T-helper 22 cell (primary cell): Measurements from ENCODE around the gene ELOB.
A peak's percentile ranks its signal among the peaks of the same experiment; 100 is the strongest.

Source experiments
- DNase-seq: peaks from one replicate; pipeline ENCODE4 v3.0.0-alpha.2; 2020; ENCODE audit warnings: low read depth

ELOB gene

DNA sequence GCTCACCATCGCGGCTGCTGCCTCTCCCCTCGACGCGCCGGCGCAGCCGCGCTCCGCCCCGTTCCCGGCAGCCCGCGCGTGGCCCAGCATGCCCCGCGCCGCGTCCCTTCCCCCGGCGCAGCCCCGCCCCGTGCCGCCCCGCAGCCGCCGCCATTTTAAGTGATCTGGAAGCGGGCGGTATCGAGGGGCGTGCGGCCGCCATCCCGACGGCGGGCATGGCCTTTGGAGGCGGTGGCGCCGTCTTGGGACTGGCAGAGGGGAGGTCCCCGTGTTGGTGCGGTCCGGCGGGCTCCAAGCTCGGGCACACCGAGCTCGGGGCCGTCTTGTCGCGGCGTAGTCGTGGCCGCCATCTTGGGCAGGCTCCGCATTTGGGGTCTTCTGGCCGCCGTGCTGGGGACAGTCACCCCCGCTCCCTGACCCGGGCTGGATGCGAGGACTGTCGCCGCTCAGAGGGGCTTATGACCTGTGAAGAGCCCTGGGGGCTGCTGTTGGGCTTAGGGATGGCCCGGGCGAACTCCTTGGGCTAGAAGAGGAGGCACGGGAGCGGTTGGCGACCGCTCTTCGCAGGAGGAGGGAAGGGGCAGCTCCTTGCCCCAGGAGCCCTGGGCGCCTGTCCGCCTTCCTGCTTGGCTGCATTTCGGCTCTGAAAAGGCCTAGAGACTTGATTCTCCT is at the start of gene ELOB:
Gene ELOB (minus strand): TSS at position 50 of the 672 bp plus-strand sequence. CDS start 41 bp downstream, at position 9.
- peak; percentile 78 for DNase-seq

DNA sequence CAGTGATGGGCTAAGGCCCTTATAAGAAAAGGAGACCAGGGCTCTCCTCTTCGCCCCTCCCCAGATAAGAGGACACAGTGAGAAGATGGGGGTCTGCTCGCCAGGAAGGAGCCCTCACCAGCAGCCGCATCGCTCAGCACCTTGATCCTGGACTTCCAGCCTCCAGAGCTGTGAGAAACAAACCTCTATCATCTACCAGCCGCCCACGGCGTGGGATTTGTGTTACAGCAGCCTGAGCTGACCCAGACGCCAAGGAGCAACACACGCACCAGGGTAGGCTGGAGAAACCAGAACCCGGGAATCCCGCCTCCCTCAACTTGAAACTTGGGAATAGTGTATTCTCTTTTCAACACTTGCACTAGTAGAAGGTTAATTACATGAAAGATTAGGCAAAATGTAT is 48.8 kb upstream of the ELOB start:
- DNase-seq = no peak

DNA sequence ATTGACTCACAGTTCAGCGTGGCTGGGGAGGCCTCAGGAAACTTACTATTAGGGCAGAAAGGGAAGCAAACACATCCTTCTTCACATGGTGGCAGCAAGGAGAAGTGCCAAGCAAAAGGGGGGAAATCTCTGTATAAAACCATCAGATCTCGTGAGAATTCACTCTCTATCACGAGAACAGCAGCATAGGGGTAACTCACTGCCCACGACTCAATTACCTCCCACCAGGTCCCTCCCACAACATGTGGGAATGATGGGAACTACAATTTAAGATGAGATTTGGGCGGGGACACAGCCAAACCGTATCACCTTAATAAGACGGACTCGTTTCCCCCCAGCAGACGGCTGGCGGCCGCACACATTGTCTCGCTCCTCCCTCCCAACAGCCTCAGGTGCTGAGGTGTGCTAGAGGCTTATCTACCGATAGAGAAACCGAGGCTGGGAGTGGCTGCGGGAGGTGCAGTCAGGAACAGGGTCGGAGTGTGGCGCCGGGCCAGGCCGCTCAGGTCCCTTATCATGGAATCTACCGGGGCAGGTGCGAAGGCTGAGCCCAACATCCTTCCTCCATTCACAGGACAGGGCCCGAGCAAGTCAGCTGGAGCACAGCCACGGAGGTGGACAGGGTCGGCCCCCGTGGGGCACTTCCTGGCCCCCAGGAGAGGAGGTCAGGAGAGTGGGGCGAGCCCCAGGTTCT is 48.1 kb upstream of the ELOB start:
- DNase-seq = no peak

DNA sequence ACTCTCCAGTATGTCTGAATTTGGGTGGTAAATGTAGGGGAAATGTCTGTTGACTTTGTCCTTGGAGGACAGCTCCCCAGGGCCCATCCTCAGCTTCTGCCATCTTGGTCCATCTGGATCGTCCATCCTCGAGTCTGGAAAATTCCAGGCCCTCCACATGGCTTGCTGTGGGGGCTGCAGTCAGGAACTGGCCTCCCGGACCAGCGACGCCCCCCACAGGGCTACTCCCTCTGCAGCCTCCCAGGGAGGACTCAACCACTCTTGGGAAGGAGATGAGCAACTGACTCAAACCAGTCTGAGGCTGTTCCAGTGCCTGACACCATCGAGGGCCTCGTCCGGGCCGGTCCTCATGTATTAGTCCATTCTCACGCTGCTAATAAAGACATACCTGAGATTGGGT is 47.5 kb upstream of the ELOB start:
- DNase-seq = no peak

DNA sequence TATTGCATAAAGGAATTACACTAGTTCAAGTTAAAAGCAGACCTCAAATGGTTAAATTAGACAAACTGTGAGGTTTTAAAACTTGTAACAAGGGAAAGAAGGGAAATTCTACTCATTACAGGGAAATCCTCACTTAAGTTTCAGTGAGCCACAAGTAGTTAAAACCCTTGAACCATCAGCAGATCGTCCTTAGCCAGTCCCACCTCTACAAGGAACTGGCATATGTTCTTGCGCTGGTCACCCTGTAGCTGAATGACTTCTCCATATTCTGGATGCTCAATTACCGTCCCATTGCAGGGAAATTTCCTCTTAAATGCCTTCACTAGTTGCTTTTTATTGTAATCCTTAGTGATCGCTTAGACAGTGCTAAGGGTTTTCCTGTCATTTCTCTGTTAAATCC is 45.4 kb upstream of the ELOB start:
- DNase-seq = no peak

DNA sequence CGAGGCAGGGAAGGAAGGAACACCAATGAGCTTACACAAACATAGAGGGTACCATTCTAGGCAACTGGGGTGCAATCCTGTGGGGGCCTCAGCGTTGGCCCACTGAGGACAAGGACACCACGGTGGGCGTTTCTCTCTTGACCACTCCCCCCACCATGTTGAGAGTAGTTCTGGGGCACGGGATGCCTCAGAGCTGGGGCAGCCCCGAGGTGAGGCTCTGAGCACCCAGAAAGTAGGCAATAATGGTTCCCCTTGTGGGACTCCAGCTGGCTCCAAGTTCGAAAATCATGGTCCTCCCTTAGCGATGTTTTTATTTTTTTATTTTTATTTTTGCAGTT is 45.0 kb upstream of the ELOB start:
- no peak for DNase-seq

DNA sequence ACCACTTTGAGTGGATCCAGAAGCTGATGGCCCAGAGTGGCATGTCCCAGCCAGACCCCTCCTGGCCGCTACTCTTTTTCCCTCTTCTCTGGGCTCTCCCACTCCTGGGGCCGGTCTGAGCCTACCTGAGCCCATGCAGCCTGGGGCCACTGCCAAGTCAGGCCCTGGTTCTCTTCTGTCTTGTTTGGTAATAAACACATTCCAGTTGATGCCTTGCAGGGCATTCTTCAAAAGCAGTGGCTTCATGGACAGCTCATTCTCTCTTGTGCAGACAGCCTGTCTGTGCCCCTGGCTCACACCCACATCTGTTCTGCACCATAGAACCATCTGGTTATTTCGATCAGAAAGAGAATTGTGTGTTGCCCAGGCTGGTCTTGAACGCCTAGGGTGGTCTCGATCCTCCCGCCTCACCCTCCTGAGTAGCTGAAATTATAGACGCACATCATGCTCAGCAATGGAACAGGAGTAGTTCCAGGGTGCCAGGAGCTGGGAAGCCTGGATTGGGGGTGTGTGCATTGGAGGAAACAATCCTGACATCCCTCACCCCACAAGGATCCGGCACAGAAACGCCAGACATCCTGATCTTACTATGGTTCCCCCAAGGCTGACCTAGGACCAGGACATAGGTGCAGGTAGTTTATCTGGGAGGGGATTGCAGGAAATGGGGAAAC is 44.5 kb upstream of the ELOB start:
- DNase-seq = no peak

DNA sequence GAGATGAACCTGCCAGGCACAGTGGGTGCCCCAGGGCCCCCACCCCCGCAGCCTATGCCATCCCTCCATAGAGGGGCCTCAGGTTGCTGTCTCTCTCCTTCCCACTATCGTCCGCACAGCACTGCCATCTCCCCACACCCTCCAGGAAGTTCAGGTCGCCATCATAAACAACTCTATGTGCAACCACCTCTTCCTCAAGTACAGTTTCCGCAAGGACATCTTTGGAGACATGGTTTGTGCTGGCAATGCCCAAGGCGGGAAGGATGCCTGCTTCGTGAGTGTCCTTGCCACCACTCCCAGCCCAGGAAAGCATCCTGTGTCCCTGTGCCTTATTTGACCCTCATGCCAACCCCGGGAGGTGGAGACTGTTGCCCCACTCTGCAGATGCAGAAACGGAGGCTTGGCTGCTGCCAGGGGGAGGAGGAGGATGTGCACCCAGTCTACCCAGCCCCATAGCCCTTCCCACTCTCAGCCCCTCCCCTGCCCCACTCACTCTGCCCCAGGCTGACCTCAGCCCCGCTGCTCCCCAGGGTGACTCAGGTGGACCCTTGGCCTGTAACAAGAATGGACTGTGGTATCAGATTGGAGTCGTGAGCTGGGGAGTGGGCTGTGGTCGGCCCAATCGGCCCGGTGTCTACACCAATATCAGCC is 43.9 kb upstream of the ELOB start:
- DNase-seq = no peak

DNA sequence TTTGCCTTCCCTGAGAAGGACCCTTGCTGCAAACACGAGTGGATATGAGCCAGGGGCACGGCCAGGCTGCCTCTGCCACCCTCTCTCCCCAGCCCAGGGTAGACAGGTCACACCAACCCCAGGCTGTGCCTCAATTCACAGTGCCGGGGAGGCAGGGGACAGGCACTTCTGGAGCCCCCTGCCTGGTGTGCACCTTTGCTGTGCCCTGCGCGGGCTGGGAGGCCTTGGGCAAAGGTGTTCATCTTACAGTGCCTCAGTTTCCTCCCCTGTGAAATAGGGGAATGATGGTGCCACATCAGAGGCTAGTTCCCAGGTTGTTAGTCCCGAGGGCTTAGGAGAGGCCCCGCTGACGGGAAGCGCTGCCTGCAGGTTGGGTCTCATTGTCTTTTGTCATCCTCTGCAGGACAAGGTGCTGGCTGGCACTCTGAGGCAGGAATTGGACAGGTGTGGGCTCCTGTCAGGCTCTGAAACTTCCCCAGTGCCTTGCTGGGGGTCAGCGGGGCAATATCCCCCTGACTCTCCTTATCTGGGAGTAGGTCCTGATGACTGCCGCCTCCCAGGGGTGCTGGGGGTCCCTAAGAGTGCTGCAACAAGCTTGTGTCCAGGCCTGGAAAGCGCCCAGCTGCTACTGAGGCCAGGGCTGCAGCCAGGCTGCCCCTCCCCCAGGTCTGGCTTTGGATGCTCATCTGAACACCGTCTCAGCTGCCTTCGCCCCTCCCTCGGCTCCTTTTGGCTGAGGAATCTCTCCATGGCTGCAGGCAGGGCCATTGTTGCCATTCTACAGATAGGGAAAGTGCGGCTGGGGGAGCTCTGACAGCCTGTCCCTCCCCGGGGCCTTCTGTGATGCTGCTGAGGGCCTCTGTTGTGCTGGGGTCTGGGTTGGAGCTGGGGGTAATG is 43.1 kb upstream of the ELOB start:
- DNase-seq = no peak

DNA sequence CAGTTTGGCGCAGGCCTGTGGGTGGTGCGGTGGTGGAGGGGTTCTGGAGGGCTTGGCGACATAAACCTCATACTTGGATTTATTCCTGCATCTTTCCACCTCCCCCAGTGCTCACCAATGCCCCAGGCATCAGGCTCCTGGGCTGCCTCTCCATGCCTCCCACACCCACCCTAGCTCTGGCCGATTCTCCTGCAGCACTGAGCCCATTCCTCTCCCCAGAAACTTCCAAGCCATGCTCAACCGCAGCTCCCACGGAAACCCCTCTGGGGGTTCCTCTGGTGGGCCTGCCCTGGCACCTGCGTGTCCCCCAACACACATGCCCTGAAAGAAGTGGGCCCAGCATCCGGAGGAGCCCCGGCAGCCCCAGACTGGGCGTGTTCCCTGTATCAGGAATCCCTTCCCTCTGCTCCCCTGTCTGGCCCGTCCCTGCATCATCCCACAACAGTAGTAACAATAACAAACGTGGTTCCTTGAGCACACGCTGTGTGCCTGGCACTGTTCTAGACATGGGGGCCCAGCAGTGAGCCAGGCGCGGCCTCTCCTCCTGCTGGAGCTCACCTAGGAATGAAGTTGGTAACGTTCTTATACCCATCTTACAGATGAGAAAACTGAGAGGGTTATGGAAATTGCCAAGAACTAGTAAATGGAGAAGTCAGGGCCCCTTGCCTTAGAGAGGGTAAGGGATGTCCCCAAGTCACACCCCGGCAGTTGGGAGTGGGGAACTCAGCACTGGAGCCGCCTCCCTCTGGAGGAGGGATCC is 42.3 kb upstream of the ELOB start:
- DNase-seq = no peak

DNA sequence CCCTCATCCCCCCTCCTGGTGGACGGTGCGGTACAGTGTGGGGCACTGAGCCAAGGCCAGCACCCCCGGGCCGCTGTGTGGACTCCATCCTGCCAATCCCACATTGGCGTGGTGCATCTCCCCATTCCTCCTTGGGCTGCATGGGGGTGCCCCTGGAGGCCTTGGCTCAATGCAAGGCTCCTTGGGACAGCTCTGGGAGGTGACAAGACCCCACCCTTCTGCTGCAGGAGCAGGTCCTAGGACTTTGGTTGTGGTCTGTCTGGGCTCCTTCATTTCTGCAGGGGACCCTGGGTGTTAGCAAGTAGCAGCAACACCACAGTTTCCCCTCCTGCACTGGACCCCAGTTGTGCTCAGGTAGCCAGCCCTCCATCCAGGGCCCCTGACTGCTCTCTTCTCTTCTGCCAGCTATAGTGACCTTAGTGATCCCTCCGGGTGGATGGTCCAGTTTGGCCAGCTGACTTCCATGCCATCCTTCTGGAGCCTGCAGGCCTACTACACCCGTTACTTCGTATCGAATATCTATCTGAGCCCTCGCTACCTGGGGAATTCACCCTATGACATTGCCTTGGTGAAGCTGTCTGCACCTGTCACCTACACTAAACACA is 41.3 kb upstream of the ELOB start:
- DNase-seq = no peak

DNA sequence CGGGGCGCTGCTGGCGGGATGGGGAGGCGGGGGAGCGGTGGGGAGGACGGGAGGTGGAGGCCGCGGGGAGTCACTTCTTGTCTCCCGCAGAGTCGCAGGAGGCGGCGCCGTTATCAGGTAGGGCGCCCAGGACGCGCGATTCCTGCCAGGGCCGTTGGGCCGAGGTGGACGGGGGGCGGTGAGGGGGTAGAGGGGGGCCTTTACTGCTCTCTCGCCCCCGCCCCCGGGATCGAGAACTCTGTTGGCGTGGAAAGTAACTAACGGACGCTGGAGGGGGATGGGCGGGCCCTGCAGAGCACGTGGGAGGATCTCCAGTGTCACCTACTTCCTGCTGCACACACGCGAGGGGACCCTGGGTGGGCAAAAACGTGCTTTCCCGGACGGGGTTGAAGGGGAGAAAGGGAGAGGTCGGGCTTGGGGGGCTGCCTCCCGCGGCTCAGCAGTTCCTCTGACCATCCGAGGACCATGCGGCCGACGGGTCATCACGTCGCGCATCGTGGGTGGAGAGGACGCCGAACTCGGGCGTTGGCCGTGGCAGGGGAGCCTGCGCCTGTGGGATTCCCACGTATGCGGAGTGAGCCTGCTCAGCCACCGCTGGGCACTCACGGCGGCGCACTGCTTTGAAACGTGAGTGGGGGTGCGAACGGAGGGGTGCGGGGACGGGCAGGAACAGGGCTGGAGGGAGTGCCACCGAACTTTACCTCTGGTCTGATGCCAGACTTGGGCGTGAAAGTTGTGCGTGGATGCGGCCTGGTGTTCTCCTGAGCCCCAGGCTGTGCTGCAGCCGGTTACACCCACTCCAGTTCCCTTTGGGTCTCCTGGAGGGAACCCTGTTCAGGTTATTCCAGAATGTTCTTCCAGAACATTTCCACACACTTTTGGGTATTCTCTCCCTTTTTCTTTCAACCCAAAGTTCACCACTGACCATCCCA is 40.5 kb upstream of the ELOB start:
- DNase-seq = no peak

DNA sequence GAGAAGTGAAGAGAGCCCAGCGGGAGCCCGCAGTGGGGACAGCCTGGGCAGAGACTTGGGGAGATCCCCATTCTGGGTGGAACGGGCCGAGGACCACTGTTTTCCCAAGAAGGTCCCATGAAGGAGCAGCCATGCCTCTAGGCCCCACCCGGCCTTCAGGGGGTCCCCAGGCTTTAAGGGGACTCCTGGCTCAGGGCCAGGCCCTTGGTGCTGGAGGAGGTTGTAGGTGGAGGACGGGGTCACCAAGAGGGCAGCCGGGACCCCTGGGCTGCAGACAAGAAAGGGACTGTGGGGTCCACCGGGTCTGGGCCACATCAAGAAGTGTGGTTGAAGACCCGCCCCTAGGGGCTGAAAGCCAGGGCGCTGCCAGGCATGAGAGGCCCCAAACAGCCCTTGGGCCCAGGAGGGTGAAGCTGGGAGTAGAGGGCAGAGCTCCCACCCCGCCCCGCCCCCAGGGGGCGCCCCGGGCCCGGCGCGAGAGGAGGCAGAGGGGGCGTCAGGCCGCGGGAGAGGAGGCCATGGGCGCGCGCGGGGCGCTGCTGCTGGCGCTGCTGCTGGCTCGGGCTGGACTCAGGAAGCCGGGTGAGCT is 39.8 kb upstream of the ELOB start, which contains the start of gene PRSS21:
Gene PRSS21 (plus strand): TSS at position 487 of the 589 bp plus-strand sequence. CDS start 32 bp downstream, at position 519.
- no peak for DNase-seq

DNA sequence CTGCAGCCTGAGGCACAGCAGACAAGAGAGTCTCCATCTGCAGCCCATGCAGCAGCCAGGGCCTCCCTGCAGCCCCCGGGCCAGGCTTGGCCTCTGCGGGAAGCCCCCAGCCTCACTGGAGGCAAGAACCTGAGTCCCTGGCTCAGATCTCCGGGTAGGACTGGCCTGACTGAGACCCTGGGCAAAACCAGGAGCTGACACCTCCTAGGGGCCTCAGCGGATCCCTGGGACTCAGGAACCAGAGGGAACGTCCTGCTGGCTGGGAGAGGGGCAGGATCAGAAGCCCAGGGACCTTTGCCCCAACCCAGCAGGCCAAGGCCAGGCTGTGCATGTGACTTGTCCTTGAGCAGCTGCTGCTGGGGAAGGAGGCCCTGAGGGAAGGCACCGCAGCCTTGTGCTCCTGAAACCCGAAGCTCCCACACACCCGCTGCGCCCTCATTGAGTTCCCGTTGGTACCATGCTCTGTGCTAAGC is 38.3 kb upstream of the ELOB start:
- DNase-seq = no peak

DNA sequence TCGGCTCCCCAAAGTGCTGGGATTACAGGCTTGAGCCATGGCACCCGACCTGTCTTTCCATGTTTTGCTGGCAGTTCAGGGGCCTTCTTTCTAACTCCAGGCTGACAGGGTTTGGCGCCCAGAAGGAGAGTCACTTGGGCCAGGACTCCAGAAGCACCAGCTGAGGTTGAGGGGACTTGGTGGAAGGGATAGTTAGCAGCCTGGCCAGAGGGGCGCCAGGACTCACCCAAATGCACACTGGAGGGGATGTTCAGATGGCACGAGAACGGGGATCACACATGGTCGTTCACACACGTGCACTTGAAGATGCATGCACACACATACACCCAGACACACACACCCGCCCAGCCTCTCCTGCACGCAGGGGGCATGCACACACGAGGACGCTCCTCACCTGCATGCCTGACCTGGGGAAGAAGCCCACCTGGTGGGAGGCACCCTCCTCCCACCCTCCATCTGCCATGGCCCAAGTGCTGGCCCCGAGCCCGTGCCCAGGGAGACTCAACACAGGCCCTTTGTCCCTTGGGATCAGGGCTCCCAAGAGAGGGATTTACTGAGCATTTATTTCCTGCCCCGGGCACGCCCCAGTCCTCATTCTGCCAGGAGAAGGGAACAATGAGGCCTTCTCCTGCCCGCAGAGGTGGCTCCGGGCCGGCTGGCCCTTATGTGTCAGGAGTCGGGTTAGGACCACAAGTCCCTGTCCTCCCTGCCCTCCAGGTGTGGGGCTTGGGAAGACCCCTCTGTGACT is 37.6 kb upstream of the ELOB start:
- DNase-seq = no peak

DNA sequence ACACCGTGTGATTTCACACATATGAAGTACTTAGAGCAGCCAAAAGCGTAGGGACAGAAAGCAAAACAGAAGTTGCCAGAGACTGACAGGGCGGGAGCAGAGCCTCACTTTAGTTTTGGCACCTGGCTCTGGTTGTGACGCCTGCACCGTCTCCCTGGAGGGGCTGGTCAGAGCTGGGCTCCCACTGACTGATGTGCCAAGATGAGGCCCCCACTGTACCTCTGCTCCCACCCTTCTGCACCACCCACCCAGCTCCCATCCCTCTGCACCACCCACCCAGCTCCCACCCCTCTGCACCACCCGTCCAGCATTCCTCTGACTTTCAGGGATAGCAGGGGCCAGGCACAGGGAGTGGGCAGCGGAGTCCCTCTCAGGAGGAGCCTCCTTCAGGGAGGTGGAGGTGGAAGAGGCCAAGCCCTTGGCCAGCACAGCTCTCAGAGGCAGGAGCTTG is 36.7 kb upstream of the ELOB start:
- no peak for DNase-seq

DNA sequence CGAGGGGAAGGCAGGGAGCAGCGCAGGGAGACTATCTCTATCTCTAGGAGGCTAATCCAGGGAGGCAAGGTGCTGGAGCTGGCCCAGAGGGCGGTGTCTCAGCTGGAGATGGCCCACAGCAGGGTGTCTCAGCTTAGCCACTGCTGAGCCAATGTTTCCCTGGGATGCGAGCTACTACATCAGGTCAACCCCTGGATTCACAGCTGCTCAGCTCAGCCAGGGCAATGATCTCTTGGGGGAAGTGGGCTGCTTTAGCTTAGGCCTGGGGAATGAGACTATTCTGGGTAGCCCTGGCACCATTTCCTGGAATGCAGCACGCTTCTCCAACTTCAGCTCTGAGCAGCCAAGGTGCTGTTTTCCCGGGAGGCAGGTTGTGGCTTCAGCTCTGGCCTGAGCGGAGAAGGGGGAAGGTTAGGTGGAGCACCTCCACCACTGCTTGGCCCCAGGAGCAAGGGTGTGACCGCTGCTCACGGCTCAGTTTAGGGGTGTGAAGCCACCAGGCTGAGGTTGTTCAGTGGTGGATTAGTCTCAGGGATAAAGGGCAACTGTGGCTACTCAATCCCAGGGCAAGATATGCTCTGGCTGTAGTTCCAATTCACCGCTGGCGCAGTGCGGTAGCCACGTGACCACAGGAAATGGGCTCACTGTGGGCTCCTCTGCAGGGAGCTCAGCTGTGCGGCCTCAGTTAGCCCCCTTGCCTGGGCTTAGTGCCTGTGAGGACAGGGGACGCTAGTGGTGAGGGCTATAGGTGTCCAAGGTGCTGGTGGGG is 34.8 kb upstream of the ELOB start:
- DNase-seq = no peak
